GM18502 (cell line): Measurements from ENCODE around the gene DDX52.

Source experiments
- ATAC-seq: cut with Tn5 transposase; IDR thresholded peaks from one replicate; pipeline ENCODE4 v1.9.1; 2021; ENCODE audit warnings: mild to moderate bottlenecking; ENCODE audit not compliant: unreplicated experiment, poor library complexity

Gene DDX52

DNA sequence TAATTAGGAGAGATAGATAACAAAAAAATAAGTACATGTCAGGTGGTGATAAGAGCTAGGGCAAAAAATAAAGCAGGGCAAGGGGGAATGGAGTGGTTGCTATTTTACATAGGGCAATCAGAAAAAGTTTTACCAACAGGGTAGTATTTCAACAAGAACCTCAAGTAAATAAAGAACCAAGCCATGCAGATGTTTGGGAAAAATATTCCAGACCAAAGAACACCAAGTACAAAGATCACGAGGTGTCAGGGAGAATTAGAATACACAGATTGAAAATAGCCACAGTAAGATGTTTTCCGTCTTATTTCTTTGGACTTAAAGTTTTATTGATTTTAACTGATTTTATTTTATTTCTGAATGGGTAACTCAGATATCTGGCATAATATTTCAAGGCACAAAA lies 45.1 kb downstream of the DDX52 start:
- no peak for ATAC-seq

DNA sequence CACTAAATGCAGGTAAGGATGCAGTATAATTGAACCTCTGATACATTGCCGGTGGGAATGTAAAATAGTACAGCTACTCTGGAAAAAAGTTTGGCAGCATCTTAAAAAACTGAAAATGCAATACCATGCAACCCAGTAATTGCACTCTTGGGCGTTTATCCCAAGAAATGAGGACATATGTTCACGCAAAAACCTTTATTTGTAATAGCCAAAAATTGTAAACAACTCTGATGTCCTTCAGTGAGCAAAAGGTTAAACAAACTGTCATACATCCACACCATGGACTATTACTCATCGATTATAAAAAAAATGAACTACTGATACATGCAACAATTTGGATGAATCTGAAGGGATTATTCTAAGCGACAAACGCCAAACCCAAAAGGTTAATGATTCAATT lies 51.0 kb downstream of the DDX52 start:
- ATAC-seq: no peak

DNA sequence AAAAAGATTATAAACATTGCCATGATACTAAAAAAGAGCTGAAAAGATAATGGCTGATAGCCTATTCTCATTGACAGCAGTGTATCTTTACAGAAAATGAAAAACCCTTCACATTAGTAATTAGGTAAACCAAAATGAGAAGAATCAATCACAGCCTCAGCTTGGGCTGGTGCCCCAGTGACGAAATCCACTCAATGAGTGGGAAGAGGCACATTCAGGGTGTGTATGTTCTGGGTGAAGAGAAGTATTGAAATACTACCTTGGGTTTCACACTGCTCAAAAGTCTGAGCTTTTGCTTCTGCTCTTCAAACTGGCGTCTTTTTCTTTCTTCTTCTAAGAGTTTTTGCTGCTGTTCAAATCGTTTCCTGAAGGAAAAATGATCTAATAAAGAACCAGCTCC lies 58.2 kb downstream of the DDX52 start:
- ATAC-seq: no peak

DNA sequence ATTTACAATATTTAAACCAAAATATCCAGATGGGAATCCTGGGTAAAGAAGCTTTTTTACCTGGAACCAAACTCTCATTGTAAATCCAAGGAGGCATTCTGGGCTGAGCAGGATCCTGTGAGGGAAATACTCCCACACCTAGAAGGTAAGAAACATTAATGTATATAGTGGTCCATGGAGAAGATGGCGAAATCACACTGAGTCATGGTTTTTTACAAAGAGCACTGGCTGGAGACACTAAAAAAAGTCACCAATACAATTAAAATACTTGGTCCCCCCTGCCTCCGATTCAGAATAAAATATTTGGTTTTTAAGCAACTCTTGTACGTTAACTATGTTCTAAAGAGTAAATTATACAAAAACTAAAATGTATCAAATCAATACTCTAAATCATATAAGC lies 67.0 kb downstream of the DDX52 start:
- no peak for ATAC-seq

DNA sequence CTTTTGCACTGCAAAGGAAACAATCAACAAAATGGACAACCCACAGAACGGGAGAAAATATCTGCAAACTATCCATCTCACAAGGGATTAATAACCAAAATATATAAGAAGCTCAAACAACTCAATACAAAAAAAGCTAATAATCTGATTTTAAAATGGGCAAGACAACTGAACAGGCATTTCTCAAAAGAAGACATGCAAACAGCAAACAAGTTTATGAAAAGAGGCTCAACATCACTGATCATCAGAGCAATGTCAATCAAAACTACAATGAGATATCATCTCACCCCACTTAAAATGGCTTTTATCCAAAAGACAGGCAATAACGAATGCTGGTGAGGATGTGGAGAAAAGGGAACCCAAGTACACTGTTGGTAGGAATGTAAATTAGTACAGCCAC lies 68.8 kb downstream of the DDX52 start:
- no peak for ATAC-seq

DNA sequence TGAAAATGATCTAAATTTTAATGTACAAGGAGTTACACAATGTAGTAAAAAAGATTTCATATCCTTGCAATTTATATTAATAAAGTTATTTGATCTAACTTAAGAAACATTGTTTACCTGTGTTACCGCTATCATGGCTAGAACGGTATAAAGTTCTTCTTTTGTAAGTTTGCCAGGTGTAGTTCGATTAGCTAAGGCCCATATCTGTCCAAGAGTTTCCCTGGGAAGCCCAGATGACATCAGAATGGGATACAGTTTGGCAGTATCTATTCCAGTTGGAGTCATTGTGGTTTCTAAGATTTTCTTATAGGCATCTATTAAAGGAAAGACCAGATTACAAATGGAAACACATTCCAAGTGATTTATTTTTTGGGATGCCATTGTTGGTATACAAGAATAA lies 71.6 kb downstream of the DDX52 start:
- no peak for ATAC-seq

DNA sequence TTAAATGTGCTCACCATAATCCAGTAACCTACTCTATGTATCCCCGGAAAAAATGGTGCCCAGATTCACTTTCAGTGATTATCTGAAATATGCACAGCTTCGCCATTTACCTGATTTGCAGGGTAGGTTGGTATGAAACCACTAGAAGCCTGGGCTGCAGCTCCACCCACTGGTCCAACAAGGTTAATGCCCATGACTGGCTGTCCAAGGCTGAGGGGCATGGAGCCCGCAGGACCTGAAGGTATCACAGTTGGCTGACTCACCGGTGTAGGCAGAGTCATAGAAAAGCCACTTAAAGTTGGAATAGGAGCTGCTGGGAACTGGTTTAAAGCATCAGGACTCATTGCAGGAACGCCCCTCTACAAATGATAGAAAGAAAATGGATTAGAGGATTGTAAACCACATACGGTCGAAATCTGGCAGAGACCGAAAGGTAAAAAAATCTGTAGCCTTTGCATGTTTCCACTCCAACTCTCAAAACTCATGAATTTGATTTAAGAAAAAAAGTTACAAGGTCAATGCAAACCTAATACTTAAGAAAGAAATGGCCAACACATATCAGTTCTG lies 72.6 kb downstream of the DDX52 start:
- ATAC-seq: no peak

DNA sequence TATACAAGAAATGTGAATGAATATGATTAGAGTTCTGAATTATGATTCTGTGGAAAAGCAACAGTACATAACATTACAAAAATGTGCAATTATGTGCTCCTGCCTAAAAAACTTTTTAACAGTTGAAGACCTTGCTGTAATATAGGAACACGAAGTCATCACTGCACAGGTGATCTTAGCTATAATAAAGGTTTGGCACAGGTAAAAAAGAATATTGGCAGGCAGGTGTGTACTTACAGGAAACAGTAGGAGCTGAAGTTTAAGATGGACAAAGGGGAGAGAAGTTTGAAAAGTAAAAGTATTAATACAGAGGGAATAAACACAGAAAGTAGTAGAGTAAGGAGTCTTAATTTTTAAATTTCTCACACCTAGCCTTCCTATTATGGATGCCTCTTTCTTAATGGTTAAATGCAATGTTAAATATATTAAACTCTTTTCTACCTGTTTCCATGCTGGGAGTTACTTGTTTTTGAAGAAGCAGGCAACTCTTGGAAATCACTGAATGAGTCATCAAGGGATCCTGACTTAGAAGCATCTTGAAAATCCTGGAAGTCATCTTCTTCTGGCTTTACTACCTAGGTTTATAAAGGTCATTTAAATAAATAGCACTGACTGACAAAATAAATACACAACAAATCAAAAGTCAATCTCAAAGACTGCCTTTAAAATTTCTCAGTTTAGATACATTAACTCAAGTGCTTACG lies 74.7 kb downstream of the DDX52 start:
- no peak for ATAC-seq

DNA sequence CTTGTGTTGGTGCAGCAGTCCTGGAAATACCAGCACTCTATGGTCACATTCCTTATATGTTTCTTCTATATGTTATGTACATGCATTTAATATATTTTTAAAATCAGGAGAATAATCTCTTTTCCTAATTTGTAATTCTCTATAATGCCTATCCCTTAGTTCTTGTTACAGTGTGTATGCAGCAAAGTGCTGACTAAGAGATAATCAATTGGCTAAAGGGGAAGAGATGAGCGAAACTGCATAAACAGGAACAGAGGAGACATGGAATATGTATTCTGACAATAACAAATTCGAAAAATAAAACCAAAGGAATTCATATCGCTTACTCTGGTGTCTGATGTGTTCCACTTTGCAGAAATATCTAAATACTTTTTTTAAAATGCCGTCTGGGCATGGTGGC lies 75.7 kb downstream of the DDX52 start:
- no peak for ATAC-seq

DNA sequence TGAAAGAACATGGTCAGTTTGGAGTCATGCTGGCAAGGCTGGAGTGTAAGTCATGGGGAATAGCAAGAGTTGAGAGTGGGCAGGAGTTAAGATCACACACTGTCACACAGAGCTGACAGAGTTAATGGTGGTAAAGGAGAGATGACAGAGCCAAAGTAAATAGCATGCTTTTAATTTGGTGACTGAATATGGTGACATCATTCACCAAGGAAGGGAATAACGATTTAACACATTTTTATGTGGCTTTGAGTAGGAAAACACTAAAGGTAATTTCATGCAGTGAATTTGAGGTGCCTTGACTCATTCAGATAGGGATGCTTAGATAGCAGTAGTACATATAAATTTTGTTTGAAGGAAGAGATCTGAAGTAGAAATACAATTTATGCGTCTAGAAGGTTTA lies 76.1 kb downstream of the DDX52 start:
- ATAC-seq: no peak

DNA sequence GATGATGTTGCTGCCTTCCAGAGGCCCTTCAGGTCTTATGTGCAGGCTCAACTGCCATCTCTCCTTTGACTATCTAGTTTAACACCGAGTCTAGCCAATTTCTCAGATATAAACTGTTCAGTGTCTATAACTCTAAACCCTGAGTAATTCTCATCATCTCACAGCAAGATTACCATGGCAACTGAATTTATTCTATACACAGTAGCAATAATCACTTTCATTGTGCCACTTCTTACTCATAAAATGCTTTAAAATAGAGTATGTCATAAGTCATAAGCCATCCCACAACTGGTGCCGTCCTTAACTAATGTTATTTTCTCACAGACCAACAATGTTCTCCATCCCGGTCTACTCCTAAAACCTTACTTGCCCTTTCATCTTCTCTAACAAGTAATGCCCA lies 79.0 kb downstream of the DDX52 start:
- ATAC-seq: no peak

DNA sequence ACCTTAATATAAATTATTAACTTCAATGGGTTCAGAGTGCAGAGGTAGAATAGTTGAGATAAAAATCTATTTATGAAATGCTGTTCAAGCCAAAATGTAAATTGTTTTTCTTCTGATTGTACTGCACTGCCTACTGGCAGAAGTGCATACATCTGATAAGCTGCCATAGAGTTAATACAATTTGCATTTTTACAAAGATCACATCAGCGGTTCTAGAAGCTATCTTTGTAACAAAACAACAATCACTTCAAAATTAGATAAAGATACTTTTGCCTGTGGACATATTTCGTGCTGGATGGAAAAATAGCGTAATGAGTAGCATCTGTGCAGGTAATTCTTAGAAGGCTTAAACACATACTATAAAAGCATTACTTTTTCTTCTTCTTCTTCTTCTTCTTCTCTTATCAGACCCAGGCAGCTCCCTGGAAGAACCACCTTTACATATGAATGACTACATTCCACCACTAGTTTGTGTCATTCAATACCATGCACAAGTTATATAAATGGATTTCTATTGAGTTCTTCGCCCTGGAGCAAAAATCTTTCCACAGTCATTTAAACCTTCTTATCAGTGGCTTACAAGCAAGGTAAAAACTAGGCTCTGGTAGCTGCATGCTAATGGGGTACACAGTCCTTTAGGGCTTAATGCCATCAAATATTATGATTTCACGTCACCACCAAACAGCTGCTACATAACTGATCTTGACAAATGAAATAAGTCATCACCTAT lies 81.1 kb downstream of the DDX52 start:
- ATAC-seq: no peak
